IMR-90 (cell line): ENCODE results near the gene XIRP1. TPM values are rescaled to one million over a fixed set of nuclear protein-coding genes. Genes with fewer than 3 reads are reported as not detected.

Experiments used
- ATAC-seq: fragments of 200-7000 bp; cut with Tn5 transposase; 2 replicates; pipeline ENCODE4 v1.9.1; 2020; ENCODE audit warnings: low read depth, mild to moderate bottlenecking, moderate library complexity
- BruUV-seq: library from RNA; stranded (reverse); fragments of 400-500 nt; replicated peaks from 2 replicates; lab custom pipeline; 2021; lab: Mats Ljungman, UMichigan
- CTCF ChIA-PET: fragments of 300-600 bp; formaldehyde crosslinking; extraction: SDS; loops from one replicate; lab custom pipeline; 2021; ENCODE audit warnings: antibody characterized with exemption; lab: Yijun Ruan, JAX
- POLR2A ChIA-PET: fragments of 300-600 bp; sonication (Branson Sonifier 250); formaldehyde crosslinking; loops from one replicate; lab custom pipeline; 2022; ENCODE audit warnings: antibody characterized with exemption; ENCODE audit not compliant: unreplicated experiment; lab: Charles Lee
- DNase-seq: peaks from one replicate; pipeline ENCODE4 v3.0.0; 2013
- H2AFZ ChIP-seq: replicated peaks from 2 replicates; pipeline ENCODE3; 2013; ENCODE audit warnings: low read length, mild to moderate bottlenecking; ENCODE audit not compliant: poor library complexity
- H2AK5ac ChIP-seq: 2 replicates; pipeline ENCODE4 v1.6.1; 2013; ENCODE audit warnings: low read depth, low read length, inconsistent platforms
- H2AK9ac ChIP-seq: replicated peaks from 2 replicates; pipeline ENCODE3; 2013; ENCODE audit warnings: mild to moderate bottlenecking, low read depth, low read length, moderate library complexity; ENCODE audit not compliant: poor library complexity
- H2BK120ac ChIP-seq: 2 replicates; pipeline ENCODE4 v1.6.1; 2013; ENCODE audit warnings: low read depth, low read length, inconsistent platforms
- H2BK15ac ChIP-seq: 3 replicates; pipeline ENCODE4 v1.6.1; 2013; ENCODE audit warnings: low read depth, low read length, inconsistent platforms
- H2BK20ac ChIP-seq: 2 replicates; pipeline ENCODE4 v1.6.1; 2013; ENCODE audit warnings: low read depth, mild to moderate bottlenecking, inconsistent platforms, low read length, moderate library complexity
- H2BK5ac ChIP-seq: 2 replicates; pipeline ENCODE4 v1.6.1; 2013; ENCODE audit warnings: mild to moderate bottlenecking, low read depth, low read length, inconsistent platforms; ENCODE audit not compliant: poor library complexity, severe bottlenecking
- H3K14ac ChIP-seq: replicated peaks from 2 replicates; pipeline ENCODE4 v1.6.1; 2013; ENCODE audit warnings: low read depth, low read length, inconsistent platforms
- H3K18ac ChIP-seq: 2 replicates; pipeline ENCODE4 v1.6.1; 2013; ENCODE audit warnings: low read depth, low read length, control low read depth
- H3K23ac ChIP-seq: 2 replicates; pipeline ENCODE4 v1.6.1; 2013; ENCODE audit warnings: low read depth, low read length, inconsistent platforms
- H3K27ac ChIP-seq: 2 replicates; pipeline ENCODE4 v1.5.1; 2013; ENCODE audit warnings: mild to moderate bottlenecking, control low read depth, low read length; ENCODE audit not compliant: insufficient read depth
- H3K27me3 ChIP-seq: 2 replicates; pipeline ENCODE4 v1.6.1; 2013; ENCODE audit warnings: low read length; ENCODE audit not compliant: control insufficient read depth, insufficient read depth
- H3K36me3 ChIP-seq: 2 replicates; pipeline ENCODE4 v1.6.1; 2013; ENCODE audit warnings: low read length, mixed read lengths; ENCODE audit not compliant: control insufficient read depth, insufficient read depth
- H3K4ac ChIP-seq: 2 replicates; pipeline ENCODE4 v1.6.1; 2013; ENCODE audit warnings: low read depth, low read length, inconsistent platforms
- H3K4me1 ChIP-seq: 2 replicates; pipeline ENCODE4 v1.6.1; 2013; ENCODE audit warnings: low read length, mixed read lengths; ENCODE audit not compliant: control insufficient read depth, insufficient read depth
- H3K4me2 ChIP-seq: 2 replicates; pipeline ENCODE4 v1.6.1; 2013; ENCODE audit warnings: low read depth, mild to moderate bottlenecking, control low read depth, low read length, moderate library complexity
- H3K4me3 ChIP-seq: 2 replicates; pipeline ENCODE4 v1.5.1; 2013; ENCODE audit warnings: low read depth, mild to moderate bottlenecking, control low read depth, low read length, moderate library complexity; ENCODE audit not compliant: insufficient read depth
- H3K56ac ChIP-seq: 2 replicates; pipeline ENCODE4 v1.6.1; 2013; ENCODE audit warnings: low read length, inconsistent platforms; ENCODE audit not compliant: insufficient read depth; ENCODE audit errors: extremely low read depth
- H3K79me1 ChIP-seq, 2 experiments: 2 replicates each; pipeline ENCODE4 v1.6.1; 2013; ENCODE audit warnings: low read length in 2 of 2, inconsistent platforms in 1 of 2, low read depth in 1 of 2
- H3K9ac ChIP-seq: 2 replicates; pipeline ENCODE4 v1.6.1; 2013; ENCODE audit warnings: low read depth, low read length, control low read depth
- H3K9me1 ChIP-seq: 2 replicates; pipeline ENCODE4 v1.6.1; 2013; ENCODE audit warnings: low read length, inconsistent platforms; ENCODE audit not compliant: insufficient read depth
- H3K9me3 ChIP-seq: 2 replicates; pipeline ENCODE4 v1.6.1; 2013; ENCODE audit warnings: low read length; ENCODE audit not compliant: control insufficient read depth, insufficient read depth
- H4K20me1 ChIP-seq: 2 replicates; pipeline ENCODE4 v1.6.1; 2013; ENCODE audit warnings: low read length, inconsistent platforms; ENCODE audit not compliant: insufficient read depth
- H4K5ac ChIP-seq: 2 replicates; pipeline ENCODE4 v1.6.1; 2013; ENCODE audit warnings: mild to moderate bottlenecking, low read depth, low read length, control low read depth
- H4K8ac ChIP-seq, 2 experiments: 2 replicates each; pipeline ENCODE4 v1.6.1; 2013; ENCODE audit warnings: low read depth in 2 of 2, low read length in 2 of 2, control low read depth in 1 of 2, inconsistent platforms in 1 of 2
- H4K91ac ChIP-seq: 2 replicates; pipeline ENCODE4 v1.6.1; 2013; ENCODE audit warnings: low read depth, low read length, inconsistent platforms; ENCODE audit not compliant: insufficient read depth
- BHLHE40 ChIP-seq: fragments of 150-350 bp; IDR thresholded peaks from 2 replicates; pipeline ENCODE4 v1.6.1; 2016; ENCODE audit warnings: mild to moderate bottlenecking, low read depth, low read length
- CEBPB ChIP-seq: IDR thresholded peaks from 2 replicates; pipeline ENCODE4 v1.6.1; 2012; ENCODE audit warnings: low read depth, low read length, improper control_type of control experiment
- CHD1 ChIP-seq: IDR thresholded peaks from 2 replicates; pipeline ENCODE4 v1.6.1; 2012; ENCODE audit warnings: low read depth, low read length, improper control_type of control experiment
- FOS ChIP-seq: fragments of 150-350 bp; IDR thresholded peaks from 2 replicates; pipeline ENCODE4 v1.6.1; 2016; ENCODE audit warnings: low read depth, low read length
- MAZ ChIP-seq: IDR thresholded peaks from 2 replicates; pipeline ENCODE4 v1.6.1; 2012; ENCODE audit warnings: low read depth, mild to moderate bottlenecking, low read length, improper control_type of control experiment, moderate library complexity, borderline replicate concordance
- MXI1 ChIP-seq: IDR thresholded peaks from 2 replicates; pipeline ENCODE4 v1.6.1; 2012; ENCODE audit warnings: low read depth, mild to moderate bottlenecking, low read length, moderate library complexity, borderline replicate concordance
- RCOR1 ChIP-seq: IDR thresholded peaks from 2 replicates; pipeline ENCODE4 v1.6.1; 2012; ENCODE audit warnings: mild to moderate bottlenecking, low read length, improper control_type of control experiment; ENCODE audit not compliant: insufficient replicate concordance
- RFX5 ChIP-seq: IDR thresholded peaks from 2 replicates; pipeline ENCODE4 v1.8.0; 2012; ENCODE audit warnings: low read depth, mild to moderate bottlenecking, low read length, moderate library complexity
- WGBS, 2 experiments: methylation state at CpG; one replicate each; pipeline versions ENCODE4 v1.1.5 to v1.1.7; 2013; ENCODE audit warnings: missing lambda C conversion rate in 2 of 2; ENCODE audit not compliant: insufficient read length in 1 of 2; ENCODE audit errors: extremely low coverage in 2 of 2; 5-methylcytosine and 5-hydroxymethylcytosine counted together
- dilution Hi-C: fragments of 300-500 bp; cut with HindIII; formaldehyde crosslinking; loops from one replicate; pipeline ENCODE4 v1.14.3; 2018; ENCODE audit warnings: low sequenced_read_pairs; ENCODE audit not compliant: unreplicated experiment
- in situ Hi-C: fragments of 300-500 bp; cut with MboI; formaldehyde crosslinking; loops from 3 replicates; pipeline ENCODE4 v1.14.3; 2019; ENCODE audit warnings: low sequenced_read_pairs, inconsistent platforms, mixed read lengths
- intact Hi-C: fragments of 100-400 bp; cut with micrococcal nuclease; formaldehyde crosslinking; loops from 2 replicates; pipeline ENCODE4 v1.10.0; 2022
- polyA plus RNA-seq, 3 experiments: library from polyadenylated mRNA; depleted of rRNA; stranded (reverse); fragments of >200 nt; gene quantifications; 2 replicates each; pipeline ENCODE4 v1.2.3, GENCODE V29; 2012; ENCODE audit warnings: low replicate concordance in 1 of 3
- total RNA-seq: library from RNA; depleted of rRNA; stranded (reverse); fragments of >200 nt; gene quantifications from 2 replicates; pipeline ENCODE4 v1.2.3, GENCODE V29; 2012
- TF ChIP-seq, protein P1 (sequence below): fragments of 150-350 bp; IDR thresholded peaks from 2 replicates; pipeline ENCODE4 v1.6.1; 2016; ENCODE audit warnings: low read depth, mild to moderate bottlenecking, low read length, moderate library complexity, borderline replicate concordance

Gene XIRP1
- total and polyA plus RNA-seq, 2 of the 4 experiments (the other 2 are of a cell fraction) = under 0.01 to 0.07 TPM

DNA sequence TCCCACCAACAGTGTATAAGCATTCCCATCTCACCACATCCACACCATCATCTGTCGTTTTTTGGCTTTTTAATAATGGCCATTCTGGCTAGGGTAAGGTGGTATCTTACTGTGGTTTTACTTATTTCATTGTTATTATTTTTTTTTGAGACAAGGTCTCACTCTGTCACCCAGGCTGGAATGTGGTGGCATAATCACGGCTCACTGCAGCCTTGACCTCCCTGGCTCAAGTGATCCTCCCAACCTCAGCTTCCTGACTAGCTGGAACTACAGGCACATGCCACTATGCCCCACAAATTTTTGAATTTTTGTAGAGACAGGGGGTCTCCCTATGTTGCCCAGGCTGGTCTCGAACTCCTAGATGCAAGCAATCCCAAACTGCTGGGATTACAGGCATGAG is 28.0 kb downstream of the XIRP1 start:
- no peak overlapping the region for H3K23ac ChIP-seq
- no peak overlapping the region for H2AFZ ChIP-seq
- H4K5ac ChIP-seq = no peak overlapping the region
- H4K91ac ChIP-seq = no peak overlapping the region
- POLR2A ChIA-PET = no interaction called here
- H3K36me3 ChIP-seq = no peaks in the 10 kb centered on the region
- dilution Hi-C loops (no loop called here), in situ Hi-C loops (no loop called here), intact Hi-C loops (no loop called here)
- H2BK20ac ChIP-seq = no peak overlapping the region
- H2AK9ac ChIP-seq = no peak overlapping the region
- no peak overlapping the region for H2BK5ac ChIP-seq
- H3K79me1 ChIP-seq = no peaks in the 10 kb centered on the region; a peak in 1 of 4 replicates
- H2BK15ac ChIP-seq = no peak overlapping the region
- H3K9ac ChIP-seq = no peak overlapping the region
- H3K18ac ChIP-seq = no peak overlapping the region
- CTCF ChIA-PET = no interaction called here
- peaks cover 5% of the 10 kb centered on the region for H3K4me1 ChIP-seq
- no peaks in the 10 kb centered on the region for H3K27me3 ChIP-seq
- peaks cover 2% of the 10 kb centered on the region; the same call in 1 of the 2 replicates for H3K9me3 ChIP-seq
- ATAC-seq = no peak
- no peak overlapping the region for H3K56ac ChIP-seq
- H3K14ac ChIP-seq = no peak overlapping the region
- no peaks in the 10 kb centered on the region for H4K20me1 ChIP-seq
- H2BK120ac ChIP-seq = no peak overlapping the region
- no TSS peak for BruUV-seq
- no peak for DNase-seq
- H2AK5ac ChIP-seq = no peak overlapping the region
- TF ChIP-seq BHLHE40 (no peak), MXI1 (no peak), CHD1 (no peak), RCOR1 (no peak), FOS (no peak), RFX5 (no peak), MAZ (no peak), CEBPB (no peak)
- TF ChIP-seq, protein P1, sequence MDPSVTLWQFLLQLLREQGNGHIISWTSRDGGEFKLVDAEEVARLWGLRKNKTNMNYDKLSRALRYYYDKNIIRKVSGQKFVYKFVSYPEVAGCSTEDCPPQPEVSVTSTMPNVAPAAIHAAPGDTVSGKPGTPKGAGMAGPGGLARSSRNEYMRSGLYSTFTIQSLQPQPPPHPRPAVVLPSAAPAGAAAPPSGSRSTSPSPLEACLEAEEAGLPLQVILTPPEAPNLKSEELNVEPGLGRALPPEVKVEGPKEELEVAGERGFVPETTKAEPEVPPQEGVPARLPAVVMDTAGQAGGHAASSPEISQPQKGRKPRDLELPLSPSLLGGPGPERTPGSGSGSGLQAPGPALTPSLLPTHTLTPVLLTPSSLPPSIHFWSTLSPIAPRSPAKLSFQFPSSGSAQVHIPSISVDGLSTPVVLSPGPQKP = no peak
- H3K27ac ChIP-seq = no peak overlapping the region
- peaks cover 8% of the 10 kb centered on the region for H3K9me1 ChIP-seq
- H3K4me3 ChIP-seq = no peak overlapping the region
- no peak overlapping the region for H3K4me2 ChIP-seq
- 100% methylated on average over 1 of the region's 3 CpGs; no CpG with 5 or more reads in 1 of the 2 experiments for WGBS, 2 experiments
- H4K8ac ChIP-seq = no peak overlapping the region
- no peak overlapping the region for H3K4ac ChIP-seq
